Daoy (cell line): ENCODE results near the gene CD302. TPM values are rescaled to one million over a fixed set of nuclear protein-coding genes. Genes with fewer than 3 reads are reported as not detected.
"Not testable (repeated sequence)": the region's sequence is repeated elsewhere in the genome, so short reads cannot be mapped to it uniquely, and the experiment has no call there.

Source experiments
- DNase-seq: peaks from one replicate; pipeline ENCODE4 v3.0.0-alpha.2; 2015; ENCODE audit warnings: low read depth
- total RNA-seq: library from RNA; depleted of rRNA; stranded (reverse); fragments of >200 nt; shearing (Covaris generic); gene quantifications from 2 replicates; pipeline ENCODE4 v1.2.3, GENCODE V29; 2014; rRNA removed

Gene CD302
- total RNA-seq: 2.3 and 2.8 TPM in 2 replicates

DNA sequence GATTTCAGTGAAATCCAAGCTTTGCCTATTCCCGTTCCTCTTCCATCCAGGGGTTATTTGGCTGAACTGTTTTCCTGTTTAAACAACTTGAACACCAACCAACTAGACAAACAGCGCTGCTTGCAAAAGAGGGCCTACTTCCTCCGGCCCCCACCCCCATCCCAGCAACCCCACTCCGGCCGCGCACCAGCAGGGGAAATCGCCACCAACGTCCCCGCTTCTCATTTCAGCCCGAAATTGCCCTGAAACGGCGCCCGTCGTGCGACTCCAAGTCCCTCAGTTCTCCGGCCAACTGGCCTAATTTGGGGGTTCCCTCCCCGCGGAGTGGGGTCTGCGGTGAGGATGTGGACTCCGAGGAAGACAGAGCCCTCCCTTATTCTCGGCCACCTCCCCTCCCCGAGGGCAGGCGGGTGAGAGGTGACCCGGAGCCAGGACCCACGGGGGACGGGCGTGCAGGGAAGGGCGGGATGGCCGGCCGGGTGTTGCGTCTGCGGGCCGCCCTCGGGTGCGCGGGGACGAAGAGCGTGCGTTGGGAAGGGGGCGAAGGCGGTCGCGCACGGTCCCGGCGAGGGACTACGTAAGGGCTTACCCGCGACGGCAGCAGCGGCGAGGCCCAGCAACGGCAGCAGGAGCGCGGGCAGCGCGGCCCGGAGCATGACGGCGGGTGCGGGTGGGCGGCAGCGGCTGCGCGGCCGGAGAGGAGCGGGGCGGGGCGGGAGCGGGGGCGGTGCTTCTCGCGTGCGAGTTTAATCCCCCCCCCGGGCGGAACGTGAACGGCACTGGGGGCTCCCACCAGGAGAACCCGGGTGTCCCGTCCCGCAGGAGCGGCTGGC lies at the start of gene CD302:
Gene CD302, minus strand, starts transcription at position 666 of the 833 bp plus-strand sequence. Its CDS starts 10 bp downstream, at position 656.
- DNase-seq: peak; percentile 66

DNA sequence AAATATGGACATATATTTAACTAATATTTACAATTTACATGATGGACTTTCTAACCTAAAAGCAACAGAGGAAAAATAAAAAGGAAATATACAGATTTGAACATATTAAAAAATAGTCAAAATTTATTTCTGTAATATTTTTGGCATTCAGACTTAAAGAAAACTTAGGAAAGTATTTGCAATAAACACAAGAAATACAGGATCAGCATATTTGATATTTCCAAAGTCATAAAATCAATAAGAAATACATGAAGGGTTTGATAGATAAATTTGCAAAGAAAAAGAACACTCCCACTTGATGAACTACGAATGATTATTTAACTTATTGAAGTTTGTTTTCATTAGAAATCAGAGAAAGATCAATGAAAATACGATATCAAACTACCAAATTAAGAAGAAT lies 48.6 kb upstream of the CD302 start:
- no peak for DNase-seq

DNA sequence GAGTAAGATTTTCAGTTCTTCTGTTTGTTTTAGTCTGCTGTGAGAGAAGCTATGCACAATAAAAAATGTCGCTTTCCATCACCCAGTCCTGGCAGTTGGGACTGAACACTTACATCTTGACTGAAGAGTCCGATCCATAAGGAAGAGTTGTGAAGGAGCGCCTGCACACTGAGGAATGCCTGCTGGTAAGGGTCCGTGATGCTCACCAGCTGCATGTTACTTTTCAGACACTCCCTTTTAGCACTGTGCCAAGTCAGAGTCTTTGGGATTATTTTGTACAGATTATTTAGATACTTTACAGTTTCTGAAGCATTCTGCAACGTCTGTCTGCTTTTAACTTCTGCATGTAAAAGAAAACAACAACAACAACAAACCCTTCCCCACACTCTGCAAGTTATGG lies 42.6 kb upstream of the CD302 start:
- no peak for DNase-seq

- DNase-seq: no peak
These were observed 34.9 kb upstream of the CD302 start for GRCh38 chr2:159832858-159833257.

DNA sequence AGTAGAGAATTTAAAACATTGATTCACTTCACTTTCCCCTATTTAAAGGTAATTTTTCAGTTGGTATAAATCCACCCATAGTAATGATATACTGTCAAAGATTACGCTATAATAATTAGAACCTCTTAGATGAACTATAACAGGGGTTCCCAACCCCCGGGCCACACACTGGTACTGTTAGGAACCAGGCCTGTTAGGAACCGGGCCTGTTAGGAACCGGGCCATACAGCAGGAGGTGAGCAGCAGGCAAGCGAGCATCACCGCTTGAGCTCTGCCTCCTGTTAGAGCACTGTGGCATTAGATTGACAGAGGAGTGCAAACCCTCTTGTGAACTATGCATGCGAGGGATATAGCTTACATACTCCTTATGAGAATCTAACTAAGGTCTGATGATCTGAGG lies 34.0 kb upstream of the CD302 start:
- no peak for DNase-seq

DNA sequence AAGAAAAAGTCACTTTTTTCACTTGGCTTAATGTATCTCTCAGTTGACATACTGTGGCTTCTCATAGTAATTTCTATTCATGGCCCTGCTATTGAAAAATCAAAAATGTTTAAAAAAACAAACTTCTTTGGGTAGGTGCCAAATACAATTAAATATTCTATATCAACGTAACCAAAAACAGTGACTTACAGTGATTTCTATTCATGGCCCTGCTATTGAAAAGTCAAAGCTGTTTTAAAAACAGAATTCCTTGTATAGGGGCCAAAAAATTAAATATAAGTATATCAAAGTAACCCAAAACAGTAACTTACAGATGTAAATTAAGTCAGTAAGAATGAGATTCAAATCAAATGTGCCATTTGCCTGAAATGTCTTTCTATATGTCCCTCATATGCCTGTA lies 31.4 kb upstream of the CD302 start:
- no peak for DNase-seq

GRCh38 chr2:159828738-159829137 lies 30.7 kb upstream of the CD302 start:
- no peak for DNase-seq

DNA sequence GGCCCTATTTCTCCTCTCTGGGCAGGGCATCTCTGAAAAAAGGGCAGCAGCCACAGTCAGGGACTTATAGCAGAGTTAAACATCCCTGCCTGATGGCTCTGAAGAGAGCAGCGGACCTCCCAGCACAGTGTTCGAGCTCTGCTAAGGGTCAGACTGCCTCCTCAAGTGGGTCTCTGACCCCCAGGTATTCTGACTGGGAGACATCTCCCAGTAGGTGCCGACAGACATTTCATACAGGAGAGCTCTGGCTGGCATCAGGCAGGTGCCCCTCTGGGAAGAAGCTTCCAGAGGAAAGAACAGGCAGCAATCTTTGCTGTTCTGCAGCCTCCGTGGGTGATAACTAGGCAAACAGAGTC lies 24.4 kb upstream of the CD302 start:
- not testable (repeated sequence) for DNase-seq

GRCh38 chr2:159821775-159822477 lies 23.9 kb upstream of the CD302 start:
- DNase-seq: not testable (repeated sequence)

DNA sequence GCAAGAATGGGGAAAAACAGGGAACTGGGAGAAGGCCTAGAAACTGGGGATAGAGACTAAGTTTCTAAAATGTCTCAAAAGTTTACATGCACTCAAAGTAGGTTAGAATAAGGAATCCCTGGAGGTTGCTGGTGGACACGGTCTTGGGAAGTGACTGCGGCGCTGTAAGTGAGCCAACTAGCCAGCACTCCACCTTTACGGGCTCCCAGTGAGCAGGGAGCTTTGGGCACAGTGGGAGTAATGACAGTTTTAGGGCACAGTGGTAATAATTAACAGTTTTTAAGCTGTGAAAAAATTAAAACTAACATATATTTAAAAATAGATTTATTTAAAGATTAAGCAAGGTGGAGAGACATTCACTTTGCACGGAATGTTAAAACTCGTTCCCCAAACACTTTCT lies 20.9 kb upstream of the CD302 start:
- no peak for DNase-seq

- no peak for DNase-seq
These were observed 19.3 kb upstream of the CD302 start for GRCh38 chr2:159817283-159817682.

DNA sequence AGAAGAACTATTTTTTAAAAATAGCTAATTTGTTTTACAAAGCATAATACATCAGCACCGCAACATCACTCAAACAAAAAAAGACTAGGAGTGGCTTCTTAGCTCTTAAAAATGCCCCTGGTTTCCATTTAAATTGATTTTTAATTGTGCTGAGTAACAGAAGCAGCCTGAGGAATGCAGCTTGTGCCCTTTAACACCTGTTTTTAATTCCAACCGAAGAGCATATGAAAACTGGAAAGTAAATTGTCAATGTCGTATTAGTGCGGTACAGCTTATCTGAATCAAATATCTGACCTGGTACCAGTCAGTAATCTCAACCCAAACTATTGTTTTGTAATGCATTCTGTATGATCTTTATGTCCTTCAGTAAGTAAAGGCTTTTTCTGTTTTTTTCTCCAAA lies 13.2 kb upstream of the CD302 start:
- DNase-seq: no peak

- DNase-seq: no peak
These were observed 10.0 kb upstream of the CD302 start for GRCh38 chr2:159808032-159808425.

DNA sequence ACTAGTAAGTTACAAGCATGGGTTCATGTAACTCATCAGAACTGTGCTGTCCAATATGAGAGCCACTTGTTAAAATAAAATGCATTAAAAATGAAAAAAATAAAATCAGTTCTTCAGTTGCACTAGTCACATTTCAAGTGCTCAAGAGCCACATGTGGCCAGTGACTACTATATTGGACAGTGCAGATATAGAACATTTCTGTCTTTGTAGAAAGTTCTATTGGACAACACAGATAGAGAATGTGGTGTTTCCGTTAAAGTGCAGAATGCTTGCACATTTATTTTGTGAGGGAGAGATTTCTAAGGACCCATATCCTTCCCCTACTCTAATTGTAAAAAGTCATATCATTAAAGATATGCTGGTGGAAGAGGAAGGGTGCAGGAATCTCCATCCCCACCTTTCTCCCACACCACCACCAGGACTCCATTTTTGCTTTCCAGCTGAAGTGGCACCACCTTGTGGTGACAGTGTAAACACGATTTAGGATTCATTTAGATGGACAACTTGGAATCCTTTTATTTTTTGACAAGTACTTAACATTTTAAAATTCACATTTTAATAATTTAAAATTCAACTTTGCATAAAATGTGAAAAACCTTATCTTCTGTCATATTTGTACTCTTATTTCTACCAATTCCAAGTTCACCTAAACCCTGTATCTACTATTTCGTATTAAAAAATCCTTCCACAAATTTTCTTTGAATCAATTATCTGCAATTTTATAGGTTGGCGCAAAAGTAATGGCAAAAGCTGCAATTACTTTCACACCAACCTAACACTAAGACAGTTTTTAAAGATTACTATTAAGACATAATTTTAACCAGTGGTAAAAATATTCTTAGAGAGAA lies 9.4 kb upstream of the CD302 start:
- DNase-seq: peak; percentile 47

DNA sequence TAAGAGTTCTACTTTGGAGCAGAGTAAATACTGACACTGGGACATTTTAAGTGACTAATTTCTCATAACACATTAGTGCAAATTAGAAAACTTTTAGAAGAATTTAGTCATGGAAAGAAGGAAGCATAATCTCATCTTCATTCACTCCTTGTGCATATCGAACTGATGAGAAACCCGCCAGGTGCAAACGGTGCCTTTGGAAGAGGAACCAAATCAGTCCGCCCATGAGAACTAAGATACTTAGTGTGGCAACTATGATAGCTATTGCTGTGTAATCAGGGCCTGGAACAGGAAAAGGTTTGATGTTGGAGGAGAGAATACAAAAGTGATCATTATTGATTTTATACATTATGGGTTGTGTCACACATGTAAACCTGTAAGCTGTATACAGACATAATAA lies 6.9 kb upstream of the CD302 start:
- DNase-seq: no peak

GRCh38 chr2:159803235-159803962 lies 5.4 kb upstream of the CD302 start:
- no peak for DNase-seq

DNA sequence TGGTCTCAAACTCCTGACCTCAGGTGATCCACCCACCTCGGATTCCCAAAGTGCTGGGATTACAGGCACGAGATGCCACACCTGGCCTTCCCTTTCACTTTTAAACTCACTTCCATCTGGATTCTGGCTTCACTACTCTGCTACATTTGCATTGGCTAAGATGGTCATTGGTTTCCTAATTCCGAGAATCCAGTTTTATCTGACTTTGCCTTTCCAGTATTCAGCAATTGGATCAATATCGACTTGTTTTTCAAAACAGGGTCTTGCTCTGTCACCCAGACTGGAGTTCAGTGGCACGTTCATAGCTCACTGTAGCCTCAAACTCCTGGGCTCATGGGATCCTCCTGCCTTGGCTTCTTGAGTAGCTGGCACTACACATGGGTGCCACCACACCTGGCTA lies 4.7 kb upstream of the CD302 start:
- no peak for DNase-seq

GRCh38 chr2:159799833-159800232 lies 1.8 kb upstream of the CD302 start:
- DNase-seq: no peak

- DNase-seq: no peak
These were observed 343 bp upstream of the CD302 start for GRCh38 chr2:159798376-159798725.

DNA sequence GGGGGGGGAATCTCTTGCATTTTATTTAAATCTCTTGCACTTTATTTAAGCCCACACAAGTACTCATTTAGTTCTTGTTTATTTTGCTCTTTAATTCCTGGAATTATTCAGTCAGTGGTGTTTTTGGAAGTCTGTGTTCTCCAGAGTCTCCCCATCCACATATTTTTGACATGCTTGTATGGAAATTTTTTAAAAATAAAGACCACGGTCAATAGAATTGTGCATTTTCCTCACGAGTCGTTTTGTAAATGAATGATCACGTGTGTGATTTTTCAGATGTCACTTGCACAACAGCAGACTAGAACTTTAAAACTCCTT lies 824 bp downstream of the CD302 start:
- DNase-seq: no peak

- DNase-seq: no peak
These were observed 1.9 kb downstream of the CD302 start for GRCh38 chr2:159795841-159796690.
